BJ (cell line): ENCODE measurements around the gene WDR83. TPM values are rescaled to one million over a fixed set of nuclear protein-coding genes. Genes with fewer than 3 reads are reported as not detected.
A peak's percentile ranks its signal among the peaks of the same experiment; 100 is the strongest.
"Not testable (repeated sequence)": the region's sequence is repeated elsewhere in the genome, so short reads cannot be mapped to it uniquely, and the experiment has no call there.

Source experiments
- CTCF ChIA-PET: fragments of 350-600 bp; formaldehyde crosslinking; extraction: SDS; loops from one replicate; lab custom pipeline; 2021; ENCODE audit warnings: antibody characterized with exemption, inconsistent platforms; lab: Yijun Ruan, JAX
- POLR2A ChIA-PET: fragments of 300-600 bp; sonication (Branson Sonifier 250); formaldehyde crosslinking; extraction: SDS; loops from one replicate; lab custom pipeline; 2021; ENCODE audit warnings: antibody characterized with exemption; lab: Charles Lee
- DNase-seq: peaks from one replicate; pipeline ENCODE4 v3.0.0-alpha.2; 2011; ENCODE audit warnings: low read depth
- H3K27me3 ChIP-seq: 2 replicates; pipeline ENCODE4 v1.6.0; 2011; ENCODE audit warnings: low read length; ENCODE audit not compliant: control insufficient read depth, insufficient read depth
- H3K36me3 ChIP-seq: 2 replicates; pipeline ENCODE4 v1.5.1; 2011; ENCODE audit warnings: low read length; ENCODE audit not compliant: control insufficient read depth, insufficient read depth
- H3K4me3 ChIP-seq: 2 replicates; pipeline ENCODE4 v1.5.1; 2011; ENCODE audit warnings: low read depth, mild to moderate bottlenecking, control low read depth, low read length
- CTCF ChIP-seq: IDR thresholded peaks from 2 replicates; pipeline ENCODE4 v1.5.1; 2011; ENCODE audit warnings: low read depth, mild to moderate bottlenecking, control low read depth, inconsistent platforms, low read length, moderate library complexity; ENCODE audit not compliant: insufficient read depth
- polyA plus RNA-seq: library from polyadenylated mRNA; depleted of rRNA; stranded (reverse); fragments of >200 nt; gene quantifications from 2 replicates; pipeline ENCODE4 v1.2.3, GENCODE V29; 2011

WDR83 gene
- polyA plus RNA-seq, 1 experiment, result 9.3 TPM

DNA sequence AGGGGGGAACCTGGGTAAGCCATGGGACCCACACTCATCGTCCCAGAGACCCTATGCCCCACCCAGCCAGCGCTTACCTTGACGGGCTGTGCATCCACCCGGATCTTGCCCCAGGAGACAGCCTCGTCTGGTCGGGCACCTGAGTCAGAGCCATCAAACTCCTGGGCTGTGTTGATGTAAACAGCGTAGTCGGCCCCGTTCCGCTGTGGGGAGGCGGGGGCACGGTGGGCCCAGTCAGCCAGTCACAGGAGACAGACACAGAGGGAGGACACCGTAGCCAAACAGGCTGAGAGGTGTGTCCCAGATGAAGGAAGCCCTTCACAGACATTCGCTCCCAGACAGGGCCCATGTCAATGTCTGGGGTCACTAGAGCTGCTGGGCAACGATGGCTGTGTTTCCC, 9.3 kb downstream of the WDR83 start:
- no peaks in the 10 kb centered on the region for H3K27me3 ChIP-seq
- H3K4me3 ChIP-seq, result no peak overlapping the region
- no peak for DNase-seq
- no peak for TF ChIP-seq CTCF
- ChIA-PET POLR2A (no interaction called here), CTCF (interaction anchor here (0.6 to 3.9 kb wide), 10 partner anchors 8 to 172 kb away, joined by 3 to 16 read pairs (median 4); partner anchors contain the start of genes MAN2B1 and WDR83)
- H3K36me3 ChIP-seq, result peaks cover 35% of the 10 kb centered on the region

- TF ChIP-seq CTCF, result peak; percentile 91
- H3K27me3 ChIP-seq, result no peaks in the 10 kb centered on the region
- H3K4me3 ChIP-seq, result no peak overlapping the region
- no peak for DNase-seq
- peaks cover 35% of the 10 kb centered on the region for H3K36me3 ChIP-seq
- ChIA-PET POLR2A (no interaction called here), CTCF (interaction anchor here (0.6 to 3.9 kb wide), 12 partner anchors 8 to 617 kb away, joined by 3 to 16 read pairs (median 4); partner anchors contain the start of genes FBXW9, MAN2B1 and WDR83)
These were observed 9.8 kb downstream of the WDR83 start for GRCh38 chr19:12676384-12676792.

DNA sequence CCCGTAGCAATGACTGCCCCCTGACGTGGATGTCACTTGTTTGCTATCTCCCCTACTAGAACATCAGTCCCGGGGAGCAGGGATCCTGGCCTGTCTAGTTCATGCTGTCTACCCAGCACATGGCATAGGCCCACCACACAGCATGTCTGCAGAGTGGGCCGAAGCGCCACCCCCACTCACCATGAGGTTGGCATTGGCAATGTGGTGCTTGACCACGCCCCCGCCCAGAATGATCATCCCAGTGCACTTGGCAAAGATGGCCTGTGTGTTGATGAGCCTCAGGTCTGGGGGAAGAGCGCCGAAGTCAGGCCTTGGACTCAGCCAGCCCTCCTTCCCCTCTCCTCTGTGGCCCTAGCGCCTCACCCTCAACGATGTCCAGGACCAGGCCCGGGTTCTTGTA, 10.3 kb downstream of the WDR83 start:
- TF ChIP-seq CTCF, result no peak
- no peak overlapping the region for H3K4me3 ChIP-seq
- CTCF ChIA-PET, result interaction anchor here (0.6 to 3.9 kb wide), 10 partner anchors 9 to 617 kb away, joined by 3 to 16 read pairs (median 4); partner anchors contain the start of gene FBXW9
- H3K27me3 ChIP-seq, result no peaks in the 10 kb centered on the region
- H3K36me3 ChIP-seq, result peaks cover 35% of the 10 kb centered on the region
- no peak for DNase-seq
- POLR2A ChIA-PET, result no interaction called here

GRCh38 chr19:12678039-12678438, 11.4 kb downstream of the WDR83 start:
- not testable (repeated sequence) for DNase-seq, H3K27me3 ChIP-seq, H3K4me3 ChIP-seq
- peaks cover 30% of the 10 kb centered on the region for H3K36me3 ChIP-seq
- CTCF ChIA-PET, result interaction anchor here (0.7 to 3.9 kb wide), 5 partner anchors 9 to 169 kb away, joined by 3 to 16 read pairs (median 4); no protein-coding TSS in a partner anchor
- POLR2A ChIA-PET, result interaction anchor here (0.5 kb wide), 1 partner anchor 72 kb away, joined by 4 read pairs; no protein-coding TSS in a partner anchor

DNA sequence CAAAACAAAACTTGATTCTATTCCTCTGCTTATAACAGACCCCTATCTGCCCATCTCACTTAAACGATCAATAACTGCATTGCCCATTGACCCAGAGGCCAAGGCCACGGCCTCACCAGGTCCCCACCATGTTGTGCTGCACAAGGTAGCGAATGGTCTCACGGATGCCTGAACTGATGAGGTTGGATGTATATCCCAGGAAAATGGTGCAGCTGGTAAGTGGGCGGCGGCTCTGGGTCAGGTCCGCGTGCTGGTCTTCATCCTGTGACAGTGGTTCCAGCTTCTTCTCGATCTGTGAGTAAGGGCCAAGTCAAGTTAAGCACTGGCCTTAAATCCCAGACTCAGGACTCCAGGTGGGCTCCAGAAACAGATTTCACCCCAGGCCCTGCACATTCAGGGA, 13.4 kb downstream of the WDR83 start:
- ChIA-PET POLR2A (no interaction called here), CTCF (interaction anchor here (1.0 to 2.5 kb wide), 3 partner anchors 8 to 78 kb away, joined by 4 to 9 read pairs (median 5); no protein-coding TSS in a partner anchor)
- no peak for TF ChIP-seq CTCF
- DNase-seq, result no peak
- Histone ChIP-seq H3K36me3 (peaks cover 21% of the 10 kb centered on the region), H3K27me3 (no peaks in the 10 kb centered on the region), H3K4me3 (no peak overlapping the region)
